ENCODE results near the gene LCE1E. TPM values are rescaled to one million over a fixed set of nuclear protein-coding genes. Genes with fewer than 3 reads are reported as not detected.

Gene LCE1E
- total RNA-seq, 1 experiment from 2014 or later: not detected

GRCh38 chr1:152760551-152761190 lies 25.4 kb upstream of the LCE1E start:
- Histone ChIP-seq H3K27me3 (ENCODE audit: insufficient read depth, low read length) (peaks cover 38% of the 10 kb centered on the region; the same call in 1 of the 2 replicates), H3K9ac (ENCODE audit: low read length) (no peak overlapping the region), H4K20me1 (ENCODE audit: insufficient read depth) (no peaks in the 10 kb centered on the region), H3K4me2 (ENCODE audit: low read length) (no peak overlapping the region), H3K79me2 (ENCODE audit: insufficient read depth, low read length) (no peaks in the 10 kb centered on the region), H3K4me1 (ENCODE audit: control insufficient read depth in 1 of 2, insufficient read depth in 2 of 2, low read length in 2 of 2) (no peaks in the 10 kb centered on the region), H2AFZ (ENCODE audit: low read depth, low read length, poor library complexity, severe bottlenecking) (no peak overlapping the region), H3K4me3 (replicated peaks in 1 of 2; ENCODE audit: low read depth in 1 of 2, low read length in 2 of 2) (no peak overlapping the region), H3K36me3 (ENCODE audit: control insufficient read depth in 1 of 2, insufficient read depth in 2 of 2, low read length in 2 of 2) (no peaks in the 10 kb centered on the region), H3K9me3 (ENCODE audit: control insufficient read depth in 1 of 2, insufficient read depth in 1 of 2, low read depth in 1 of 2, low read length in 2 of 2) (no peaks in the 10 kb centered on the region), H3K9me2 (ENCODE audit: insufficient read depth) (no peaks in the 10 kb centered on the region), H3K27ac (ENCODE audit: low read depth, low read length) (no peak overlapping the region)
- TF ChIP-seq JUND (IDR thresholded peaks at IDR 0.05) (no peak), SP1 (IDR thresholded peaks at IDR 0.05; ENCODE audit: low read depth) (no peak), REST (IDR thresholded peaks at IDR 0.05; ENCODE audit: low read depth) (no peak), CBX3 (IDR thresholded peaks at IDR 0.05; ENCODE audit: low read depth) (no peak), SIN3A (IDR thresholded peaks at IDR 0.05; ENCODE audit: low read depth) (no peak), EZH2phosphoT487 (IDR thresholded peaks at IDR 0.05; ENCODE audit: borderline replicate concordance) (no peak), ZFX (IDR thresholded peaks at IDR 0.05) (no peak), SRF (IDR thresholded peaks at IDR 0.05; ENCODE audit: low read depth) (no peak), POLR2AphosphoS5 (IDR thresholded peaks at IDR 0.05; ENCODE audit: low read depth, low read length) (no peak), POLR2A (IDR thresholded peaks at IDR 0.05; ENCODE audit: borderline replicate concordance, extremely low read depth, insufficient read depth, insufficient read length) (no peak), FOSL1 (IDR thresholded peaks at IDR 0.05; ENCODE audit: low read depth) (no peak), TCF7L2 (IDR thresholded peaks at IDR 0.05; ENCODE audit: borderline replicate concordance, extremely low read depth, insufficient read depth, insufficient read length) (no peak), ATF3 (IDR thresholded peaks at IDR 0.05) (no peak), CEBPB (IDR thresholded peaks at IDR 0.05; ENCODE audit: low read depth) (no peak), YY1 (IDR thresholded peaks at IDR 0.05; ENCODE audit: extremely low read depth, insufficient replicate concordance, low read depth, low read length) (no peak), ZNF274 (IDR thresholded peaks at IDR 0.05; ENCODE audit: low read depth, low read length) (no peak)
- TF ChIP-seq, protein P1, sequence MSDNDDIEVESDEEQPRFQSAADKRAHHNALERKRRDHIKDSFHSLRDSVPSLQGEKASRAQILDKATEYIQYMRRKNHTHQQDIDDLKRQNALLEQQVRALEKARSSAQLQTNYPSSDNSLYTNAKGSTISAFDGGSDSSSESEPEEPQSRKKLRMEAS (IDR thresholded peaks at IDR 0.05): no peak
- TF ChIP-seq, protein P2, sequence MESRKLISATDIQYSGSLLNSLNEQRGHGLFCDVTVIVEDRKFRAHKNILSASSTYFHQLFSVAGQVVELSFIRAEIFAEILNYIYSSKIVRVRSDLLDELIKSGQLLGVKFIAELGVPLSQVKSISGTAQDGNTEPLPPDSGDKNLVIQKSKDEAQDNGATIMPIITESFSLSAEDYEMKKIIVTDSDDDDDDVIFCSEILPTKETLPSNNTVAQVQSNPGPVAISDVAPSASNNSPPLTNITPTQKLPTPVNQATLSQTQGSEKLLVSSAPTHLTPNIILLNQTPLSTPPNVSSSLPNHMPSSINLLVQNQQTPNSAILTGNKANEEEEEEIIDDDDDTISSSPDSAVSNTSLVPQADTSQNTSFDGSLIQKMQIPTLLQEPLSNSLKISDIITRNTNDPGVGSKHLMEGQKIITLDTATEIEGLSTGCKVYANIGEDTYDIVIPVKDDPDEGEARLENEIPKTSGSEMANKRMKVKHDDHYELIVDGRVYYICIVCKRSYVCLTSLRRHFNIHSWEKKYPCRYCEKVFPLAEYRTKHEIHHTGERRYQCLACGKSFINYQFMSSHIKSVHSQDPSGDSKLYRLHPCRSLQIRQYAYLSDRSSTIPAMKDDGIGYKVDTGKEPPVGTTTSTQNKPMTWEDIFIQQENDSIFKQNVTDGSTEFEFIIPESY (IDR thresholded peaks at IDR 0.05; ENCODE audit: extremely low read depth, insufficient replicate concordance, low read length): no peak
- no TSS peak for BruUV-seq (replicated peaks)
- ChIA-PET RAD21 (ENCODE audit: low non-redundant PET in 1 of 2, low total read pairs in 2 of 2, uncharacterized antibody in 2 of 2, unreplicated experiment in 2 of 2) (no interaction called here), POLR2A (no interaction called here), CTCF (no interaction called here)
- ATAC-seq (no peak), DNase-seq (ENCODE audit: low read depth, low spot score) (no peak)
- intact Hi-C loops (cut with micrococcal nuclease): no loop called here

Data from HCT116 (cell line).